ENCODE measurements around the gene CELA1.
"Not testable (repeated sequence)": the region's sequence is repeated elsewhere in the genome, so short reads cannot be mapped to it uniquely, and the experiment has no call there.

DNA sequence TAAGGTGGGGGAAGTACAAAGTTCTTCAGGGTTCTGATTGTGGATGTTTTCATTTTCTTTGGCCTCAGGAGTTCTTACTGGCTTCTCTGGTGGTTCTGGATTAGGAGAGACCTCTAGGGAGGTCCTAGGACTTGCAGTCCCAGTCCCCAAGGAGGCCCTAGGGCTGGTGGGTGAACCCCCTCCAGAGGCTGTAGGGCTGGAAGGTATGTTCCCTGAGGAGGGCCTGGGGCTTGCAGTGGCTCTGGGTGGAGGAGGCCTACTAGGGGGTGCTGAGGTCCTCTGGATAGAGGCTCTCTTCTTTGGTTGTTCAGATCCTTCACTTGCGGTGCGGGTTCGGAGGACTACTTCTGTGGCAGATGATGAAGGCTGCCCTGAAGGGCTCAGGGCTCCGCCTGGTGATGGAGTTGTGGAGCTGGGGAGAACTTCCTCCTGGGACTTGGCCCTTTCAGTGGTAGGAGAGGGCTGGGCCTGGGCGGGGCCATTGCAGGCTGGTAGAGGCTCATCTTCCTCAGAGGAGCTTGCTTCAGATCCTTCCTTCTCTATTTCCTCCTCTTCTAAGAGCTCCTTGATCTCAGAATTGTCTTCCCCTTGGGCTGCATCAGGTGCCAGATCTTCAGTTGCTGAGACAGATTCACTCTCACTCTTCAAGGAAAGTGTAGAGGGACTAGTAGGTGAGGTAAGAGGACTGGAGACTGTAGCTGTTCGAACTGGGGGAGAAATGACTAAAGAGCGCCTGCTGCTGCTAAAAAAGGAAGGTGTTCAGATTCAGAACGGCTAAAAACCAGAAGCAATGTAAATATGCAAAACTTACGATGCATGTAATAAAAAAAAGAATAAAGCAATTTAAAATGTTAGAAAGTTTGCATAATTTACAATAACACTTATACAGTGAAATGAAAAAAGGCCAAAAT lies 54.6 kb downstream of the CELA1 start:
- TF ChIP-seq, protein P1, sequence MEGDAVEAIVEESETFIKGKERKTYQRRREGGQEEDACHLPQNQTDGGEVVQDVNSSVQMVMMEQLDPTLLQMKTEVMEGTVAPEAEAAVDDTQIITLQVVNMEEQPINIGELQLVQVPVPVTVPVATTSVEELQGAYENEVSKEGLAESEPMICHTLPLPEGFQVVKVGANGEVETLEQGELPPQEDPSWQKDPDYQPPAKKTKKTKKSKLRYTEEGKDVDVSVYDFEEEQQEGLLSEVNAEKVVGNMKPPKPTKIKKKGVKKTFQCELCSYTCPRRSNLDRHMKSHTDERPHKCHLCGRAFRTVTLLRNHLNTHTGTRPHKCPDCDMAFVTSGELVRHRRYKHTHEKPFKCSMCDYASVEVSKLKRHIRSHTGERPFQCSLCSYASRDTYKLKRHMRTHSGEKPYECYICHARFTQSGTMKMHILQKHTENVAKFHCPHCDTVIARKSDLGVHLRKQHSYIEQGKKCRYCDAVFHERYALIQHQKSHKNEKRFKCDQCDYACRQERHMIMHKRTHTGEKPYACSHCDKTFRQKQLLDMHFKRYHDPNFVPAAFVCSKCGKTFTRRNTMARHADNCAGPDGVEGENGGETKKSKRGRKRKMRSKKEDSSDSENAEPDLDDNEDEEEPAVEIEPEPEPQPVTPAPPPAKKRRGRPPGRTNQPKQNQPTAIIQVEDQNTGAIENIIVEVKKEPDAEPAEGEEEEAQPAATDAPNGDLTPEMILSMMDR (IDR thresholded peaks at IDR 0.05) = peak in 2 of 5 experiments; percentile 8 to 16
- TF ChIP-seq POLR2A, POLR2AphosphoS5 (IDR thresholded peaks at IDR 0.05): not testable (repeated sequence)

Data from transverse colon (tissue), 4 donors.